NCI-H460 (cell line): ENCODE data around the gene SLC25A10. TPM values are rescaled to one million over a fixed set of nuclear protein-coding genes. Genes with fewer than 3 reads are reported as not detected.

Experiments used
- DNase-seq: peaks from one replicate; pipeline ENCODE4 v3.0.0-alpha.2; 2016; ENCODE audit warnings: low read depth; ENCODE audit errors: extremely low read depth
- total RNA-seq: library from RNA; depleted of rRNA; stranded (reverse); fragments of >200 nt; shearing (Covaris generic); gene quantifications from 2 replicates; pipeline ENCODE4 v1.2.3, GENCODE V29; 2014

SLC25A10 gene
- total RNA-seq, 1 experiment from 2014 or later = 9.4 TPM

- DNase-seq = no peak
Measured at GRCh38 chr17:81705518-81706231, 6.4 kb upstream of the SLC25A10 start.

- DNase-seq = no peak
Measured at GRCh38 chr17:81706232-81706611, 5.9 kb upstream of the SLC25A10 start.

GRCh38 chr17:81706757-81707624 is 5.1 kb upstream of the SLC25A10 start:
- no peak for DNase-seq

GRCh38 chr17:81707725-81708646 is 4.1 kb upstream of the SLC25A10 start:
- DNase-seq = no peak

- no peak for DNase-seq
Measured at GRCh38 chr17:81708739-81709185, 3.3 kb upstream of the SLC25A10 start.

- no peak for DNase-seq
Measured at GRCh38 chr17:81710514-81711308, 1.4 kb upstream of the SLC25A10 start.

GRCh38 chr17:81712468-81713003 is 452 bp downstream of the SLC25A10 start:
- DNase-seq = no peak

- no peak for DNase-seq
Measured at GRCh38 chr17:81713004-81713555, 996 bp downstream of the SLC25A10 start.

GRCh38 chr17:81713556-81714411 is 1.7 kb downstream of the SLC25A10 start:
- no peak for DNase-seq

- DNase-seq = no peak
Measured at GRCh38 chr17:81714412-81715106, 2.5 kb downstream of the SLC25A10 start.

- DNase-seq = no peak
Measured at GRCh38 chr17:81715107-81715871, 3.2 kb downstream of the SLC25A10 start.

- DNase-seq = no peak
Measured at GRCh38 chr17:81715872-81716673, 4.0 kb downstream of the SLC25A10 start.

- DNase-seq = no peak
Measured at GRCh38 chr17:81716674-81716996, 4.6 kb downstream of the SLC25A10 start.

- no peak for DNase-seq
Measured at GRCh38 chr17:81717049-81717765, 5.1 kb downstream of the SLC25A10 start.

- no peak for DNase-seq
Measured at GRCh38 chr17:81717766-81718089, 5.6 kb downstream of the SLC25A10 start.
